ENCODE results near the gene ASB14. TPM values are rescaled to one million over a fixed set of nuclear protein-coding genes. Genes with fewer than 3 reads are reported as not detected.

Gene ASB14
- not detected for total RNA-seq

DNA sequence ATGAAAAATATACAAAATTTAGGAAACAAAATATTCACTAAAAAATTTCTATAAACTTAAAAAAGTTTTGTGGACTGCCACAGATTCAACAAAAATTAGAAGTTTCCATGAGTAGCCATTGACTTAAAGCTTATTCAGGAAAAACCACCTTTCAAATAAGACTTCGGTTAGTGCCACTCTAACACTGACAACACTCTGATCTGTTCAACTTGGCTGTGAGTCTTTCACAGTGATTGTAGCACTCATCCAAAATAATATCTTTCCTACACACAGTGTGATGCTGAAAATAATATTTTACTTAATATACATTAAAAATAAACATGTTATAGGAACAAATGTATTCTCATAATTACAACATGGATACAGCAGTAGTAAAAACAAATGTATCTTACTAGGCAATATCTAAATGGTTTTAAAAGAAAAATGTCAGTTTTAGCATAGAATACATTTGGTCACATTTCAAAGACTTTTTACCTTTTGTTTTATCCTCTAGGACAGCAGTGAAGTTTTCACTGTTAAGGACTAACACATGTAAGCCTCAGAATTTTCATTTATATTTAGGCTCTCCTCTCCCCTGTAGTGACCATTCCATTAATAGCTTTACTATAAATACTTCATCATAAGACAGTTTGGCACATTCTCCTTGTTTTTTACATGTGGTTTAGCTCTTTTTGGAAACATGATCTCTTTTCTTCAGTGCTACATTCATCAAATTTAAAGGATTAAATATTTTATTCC, at the start of gene ASB14:
Gene ASB14 (minus strand): TSS at position 527 of the 738 bp plus-strand sequence. CDS start 652 bp downstream, outside the sequence.

DNA sequence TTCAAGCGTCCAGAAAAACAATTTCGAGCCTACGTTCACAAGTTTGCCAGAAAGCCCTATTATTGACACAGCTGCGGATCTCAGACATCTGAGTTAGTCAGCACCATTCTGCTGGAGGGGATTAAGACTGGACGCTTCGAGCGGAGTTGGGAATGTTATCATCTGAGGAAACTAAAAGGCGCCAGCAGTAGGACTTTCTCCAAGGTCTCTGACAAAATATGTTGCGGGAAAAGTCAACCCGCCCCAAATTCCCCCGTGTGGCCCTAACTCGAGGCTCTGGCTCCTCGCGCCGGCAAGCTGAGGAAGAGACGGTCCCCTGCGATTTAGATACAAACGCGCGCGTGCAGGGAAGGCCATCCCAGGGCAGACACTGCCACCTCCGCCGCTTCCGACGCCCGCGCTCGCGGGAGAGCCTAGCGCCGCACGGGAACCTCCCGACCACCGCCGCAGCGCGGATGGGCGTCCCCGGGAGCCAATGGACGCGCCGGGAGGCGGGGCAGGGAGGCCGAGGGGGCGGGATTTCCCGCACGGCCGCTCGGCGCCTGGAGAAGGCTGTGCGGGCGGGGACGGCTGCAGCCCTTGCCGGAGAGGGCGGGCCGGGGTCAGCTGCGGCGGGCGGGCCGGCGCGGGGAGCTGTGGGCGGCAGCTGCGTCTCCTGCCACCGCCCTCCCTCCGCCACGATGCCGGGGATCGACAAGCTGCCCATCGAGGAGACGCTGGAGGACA, 65.1 kb downstream of the ASB14 start, which contains the start of gene APPL1:
Gene APPL1 (plus strand): TSS at position 526 of the 726 bp plus-strand sequence. CDS start 155 bp downstream, at position 681.

Other genes starting within 250 kb of the ASB14 start
- gene SPATA12, start 232.0 kb downstream of the ASB14 start, total RNA-seq = not detected
- gene IL17RD, start 127.3 kb downstream of the ASB14 start, total RNA-seq = 63.5 TPM
- not detected for gene HESX1, start 92.7 kb downstream of the ASB14 start, total RNA-seq
- gene APPL1, start 65.0 kb downstream of the ASB14 start, total RNA-seq = 108 TPM

Data from parietal lobe (tissue), 1 donor.